22Rv1 (cell line): ENCODE results near the gene AGBL3.

Experiments used
- CTCF ChIP-seq: fragments of 450-650 bp; IDR thresholded peaks from 2 replicates; pipeline ENCODE4 v1.5.1; 2017; ENCODE audit warnings: mild to moderate bottlenecking
- ZFX ChIP-seq: fragments of 450-650 bp; IDR thresholded peaks from 2 replicates; pipeline ENCODE4 v1.6.1; 2017; ENCODE audit warnings: antibody characterized with exemption, borderline replicate concordance

GRCh38 chr7:135094472-135095237 lies 108.3 kb downstream of the AGBL3 start:
- no peak for TF ChIP-seq CTCF
- TF ChIP-seq ZFX, result no peak
